GM13977 (cell line): Measurements from ENCODE around the gene TMEM200C.
"Not testable (repeated sequence)": the region's sequence is repeated elsewhere in the genome, so short reads cannot be mapped to it uniquely, and the experiment has no call there.

Source experiments
- DNase-seq: peaks from one replicate; pipeline ENCODE4 v3.0.0; 2012; ENCODE audit warnings: low spot score
- in situ Hi-C: fragments of 300-500 bp; cut with MboI; formaldehyde crosslinking; loops from one replicate; pipeline ENCODE4 v1.12.0; 2022; ENCODE audit warnings: low sequenced_read_pairs, low pct_unique_long_range_greater_than_20kb, mixed read lengths, inconsistent platforms; ENCODE audit not compliant: unreplicated experiment
- TF ChIP-seq, protein P1 (sequence below): IDR thresholded peaks from 2 replicates; pipeline ENCODE4 v1.5.1; 2012; ENCODE audit warnings: mild to moderate bottlenecking, control low read depth; ENCODE audit not compliant: insufficient read depth; ENCODE audit errors: extremely low read depth, missing control alignments

Gene TMEM200C

DNA sequence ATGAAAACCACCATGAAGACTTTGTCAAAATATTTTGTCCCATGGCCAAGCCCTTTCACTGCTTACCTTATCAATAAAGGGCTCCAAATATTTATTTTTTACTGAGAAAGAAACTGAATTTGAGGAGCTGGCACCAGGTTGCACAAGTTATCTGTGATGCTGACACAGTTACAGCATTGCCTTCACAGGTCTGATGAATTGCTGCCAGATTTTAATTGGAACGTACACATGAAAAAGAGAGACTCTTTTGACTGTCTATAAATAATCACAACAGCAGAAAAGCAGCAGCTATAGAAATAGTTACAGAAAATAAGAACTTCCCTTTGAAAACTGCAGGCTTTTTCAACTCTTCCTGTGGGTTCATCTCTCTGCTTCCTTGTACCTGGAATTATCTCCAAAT is 23.9 kb downstream of the TMEM200C start:
- DNase-seq = no peak
- TF ChIP-seq, protein P1, sequence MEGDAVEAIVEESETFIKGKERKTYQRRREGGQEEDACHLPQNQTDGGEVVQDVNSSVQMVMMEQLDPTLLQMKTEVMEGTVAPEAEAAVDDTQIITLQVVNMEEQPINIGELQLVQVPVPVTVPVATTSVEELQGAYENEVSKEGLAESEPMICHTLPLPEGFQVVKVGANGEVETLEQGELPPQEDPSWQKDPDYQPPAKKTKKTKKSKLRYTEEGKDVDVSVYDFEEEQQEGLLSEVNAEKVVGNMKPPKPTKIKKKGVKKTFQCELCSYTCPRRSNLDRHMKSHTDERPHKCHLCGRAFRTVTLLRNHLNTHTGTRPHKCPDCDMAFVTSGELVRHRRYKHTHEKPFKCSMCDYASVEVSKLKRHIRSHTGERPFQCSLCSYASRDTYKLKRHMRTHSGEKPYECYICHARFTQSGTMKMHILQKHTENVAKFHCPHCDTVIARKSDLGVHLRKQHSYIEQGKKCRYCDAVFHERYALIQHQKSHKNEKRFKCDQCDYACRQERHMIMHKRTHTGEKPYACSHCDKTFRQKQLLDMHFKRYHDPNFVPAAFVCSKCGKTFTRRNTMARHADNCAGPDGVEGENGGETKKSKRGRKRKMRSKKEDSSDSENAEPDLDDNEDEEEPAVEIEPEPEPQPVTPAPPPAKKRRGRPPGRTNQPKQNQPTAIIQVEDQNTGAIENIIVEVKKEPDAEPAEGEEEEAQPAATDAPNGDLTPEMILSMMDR = no peak
- in situ Hi-C loops = no loop called here

DNA sequence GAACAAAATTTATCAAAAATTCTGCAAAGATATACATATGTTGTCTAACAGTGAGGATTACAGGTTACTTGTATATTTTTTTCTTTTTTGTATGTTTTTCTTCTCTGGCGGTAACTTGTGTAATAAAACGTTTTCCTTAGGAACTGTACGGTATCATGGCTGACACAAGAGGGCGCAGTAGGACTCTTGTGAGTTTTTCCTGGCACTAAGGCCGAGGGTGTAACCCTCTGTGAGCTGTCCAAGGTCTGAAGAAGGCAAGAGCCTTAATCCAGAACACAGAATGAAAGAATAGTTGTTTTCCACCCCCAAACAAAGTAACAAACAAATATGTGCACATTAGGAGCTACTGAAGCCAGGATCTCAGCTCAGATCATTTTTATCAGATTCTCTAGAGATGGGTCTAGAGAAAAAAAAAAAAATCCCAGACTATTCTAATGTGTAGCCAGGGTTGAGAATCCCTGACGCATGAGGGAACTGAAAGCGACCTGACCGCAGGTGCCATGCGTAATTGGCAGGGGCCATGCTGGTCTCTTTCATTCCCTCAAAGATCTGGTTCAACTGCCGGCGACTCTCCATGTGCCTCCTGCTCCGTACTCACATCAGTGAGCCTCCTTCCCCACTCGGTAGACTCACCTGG is 27.0 kb downstream of the TMEM200C start:
- in situ Hi-C loops = no loop called here
- peak; percentile 43 for DNase-seq
- TF ChIP-seq, protein P1 = peak; percentile 83

DNA sequence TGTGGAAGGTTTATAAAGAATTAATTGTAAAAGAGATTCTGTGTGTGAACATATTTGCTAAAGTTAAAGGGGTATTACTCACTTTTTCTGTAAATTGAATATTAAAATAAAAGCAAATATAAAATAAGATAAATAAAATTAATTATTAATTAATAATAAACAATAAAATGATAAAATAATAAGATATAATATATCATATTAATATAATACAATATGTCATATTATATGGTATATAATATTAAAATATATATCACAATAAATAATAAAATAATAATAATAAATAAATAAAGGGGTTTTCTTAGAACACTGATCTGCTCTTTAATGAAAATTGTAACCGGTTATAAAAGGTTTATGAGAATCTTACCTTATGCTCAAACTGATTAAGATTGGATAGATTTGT is 29.8 kb downstream of the TMEM200C start:
- in situ Hi-C loops = no loop called here
- DNase-seq = no peak
- TF ChIP-seq, protein P1 = no peak

DNA sequence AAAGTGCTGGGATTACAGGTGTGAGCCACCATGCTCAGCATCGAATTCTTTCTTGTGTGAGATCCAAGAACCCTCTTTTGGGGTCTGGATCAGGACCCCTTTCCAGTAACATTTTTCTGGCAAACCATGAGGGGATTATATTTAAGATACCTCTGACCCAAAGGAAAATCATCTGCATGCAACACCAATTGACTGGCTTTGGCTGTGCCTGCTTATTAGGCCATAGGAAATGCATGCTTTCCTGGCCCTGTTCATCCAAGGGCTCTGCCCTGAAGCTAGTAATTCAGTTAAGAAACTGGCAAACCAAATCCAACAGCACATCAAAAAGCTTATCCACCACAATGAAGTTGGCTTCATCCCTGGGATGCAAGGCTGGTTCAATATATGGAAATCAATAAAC is 33.2 kb downstream of the TMEM200C start:
- in situ Hi-C loops = not testable (repeated sequence)

DNA sequence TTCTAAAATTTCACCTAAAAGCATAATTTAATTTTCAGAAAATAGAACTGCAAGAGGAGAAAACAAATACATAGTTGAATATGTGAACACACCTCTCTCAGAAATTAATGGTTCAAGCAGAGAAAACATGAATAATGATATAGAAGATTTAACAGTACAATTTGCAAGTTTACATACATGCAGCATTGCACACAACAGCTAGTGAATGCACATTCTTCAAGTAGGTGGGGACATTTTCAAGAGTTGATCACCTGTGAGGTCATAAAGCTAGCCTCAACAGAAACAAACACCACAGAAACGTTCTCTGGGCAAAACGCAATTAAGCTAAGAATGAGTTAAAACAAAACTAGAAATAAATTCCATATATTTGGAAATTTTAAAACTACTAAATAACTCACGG is 38.1 kb downstream of the TMEM200C start:
- in situ Hi-C loops = no loop called here
- DNase-seq = no peak
- TF ChIP-seq, protein P1 = no peak

More for the DNA sequence above, 33.2 kb downstream of the TMEM200C start:
- DNase-seq = not testable (repeated sequence)

DNA sequence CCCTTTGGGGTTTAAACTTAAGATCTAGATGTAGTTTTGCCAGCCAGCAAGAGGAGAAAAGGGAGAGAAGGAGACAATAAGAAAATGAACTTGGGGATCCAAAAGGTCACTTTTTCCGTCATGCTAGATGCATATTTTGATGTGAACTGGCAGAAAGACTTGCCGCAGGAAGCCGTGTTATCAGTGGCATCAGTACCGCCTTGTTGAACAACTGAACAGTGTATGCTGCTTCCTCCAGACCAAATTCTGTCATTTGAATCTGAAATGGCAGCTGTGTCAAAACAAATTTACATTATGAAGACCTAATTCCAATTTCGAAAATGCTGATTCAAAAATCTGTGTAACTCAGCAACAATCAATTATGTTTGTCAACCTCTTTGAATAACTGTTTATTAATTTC is 42.1 kb downstream of the TMEM200C start:
- in situ Hi-C loops = no loop called here
- TF ChIP-seq, protein P1 = no peak
- DNase-seq = no peak

DNA sequence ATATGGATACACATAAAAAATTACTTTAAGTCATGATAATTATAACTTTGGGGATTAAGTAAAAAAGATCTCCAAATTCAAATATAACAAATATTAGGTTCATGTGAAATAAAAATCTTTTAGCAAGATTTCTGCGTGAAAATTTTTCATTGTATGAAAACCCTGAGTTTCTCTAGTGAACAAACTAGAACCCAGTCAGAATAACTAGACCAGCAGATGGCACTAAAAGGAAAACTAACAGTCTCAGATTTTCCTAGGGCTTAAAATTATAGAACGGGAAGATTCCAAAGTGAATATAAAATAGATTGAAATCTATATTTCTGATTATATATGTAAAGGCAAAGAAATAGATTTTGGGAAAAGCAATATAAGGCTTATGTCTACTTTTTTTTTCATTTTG is 43.3 kb downstream of the TMEM200C start:
- DNase-seq = no peak
- TF ChIP-seq, protein P1 = no peak
- in situ Hi-C loops = no loop called here
